GM13977 (cell line): Measurements from ENCODE around the gene RPS6KL1.

Experiments
- DNase-seq: peaks from one replicate; pipeline ENCODE4 v3.0.0; 2012; ENCODE audit warnings: low spot score
- CTCF ChIP-seq: IDR thresholded peaks from 2 replicates; pipeline ENCODE4 v1.5.1; 2012; ENCODE audit warnings: mild to moderate bottlenecking, control low read depth; ENCODE audit not compliant: insufficient read depth; ENCODE audit errors: extremely low read depth, missing control alignments
- in situ Hi-C: fragments of 300-500 bp; cut with MboI; formaldehyde crosslinking; loops from one replicate; pipeline ENCODE4 v1.12.0; 2022; ENCODE audit warnings: low sequenced_read_pairs, low pct_unique_long_range_greater_than_20kb, mixed read lengths, inconsistent platforms; ENCODE audit not compliant: unreplicated experiment

The RPS6KL1 gene

GRCh38 chr14:74886001-74886400 lies 37.1 kb downstream of the RPS6KL1 start:
- in situ Hi-C loops: no loop called here
- no peak for TF ChIP-seq CTCF
- DNase-seq: no peak

- TF ChIP-seq CTCF: no peak
- in situ Hi-C loops: no loop called here
- peak; percentile 45 for DNase-seq
Measured at GRCh38 chr14:74882103-74882920, 40.7 kb downstream of the RPS6KL1 start.

GRCh38 chr14:74881431-74882102 lies 41.5 kb downstream of the RPS6KL1 start, which contains the start of gene DLST:
Gene DLST (plus strand): TSS chr14:74881916. CDS start chr14:74881954, 38 bp downstream.
- in situ Hi-C loops: no loop called here
- DNase-seq: peak; percentile 97
- no peak for TF ChIP-seq CTCF

- DNase-seq: no peak
- no peak for TF ChIP-seq CTCF
- in situ Hi-C loops: no loop called here
Measured at GRCh38 chr14:74879427-74880182, 43.5 kb downstream of the RPS6KL1 start.

- in situ Hi-C loops: no loop called here
Measured at GRCh38 chr14:74875941-74876913, 46.8 kb downstream of the RPS6KL1 start, which contains the start of gene PROX2. Gene PROX2 (minus strand): TSS chr14:74876145. CDS start chr14:74863834, 12,311 bp downstream.

More at GRCh38 chr14:74875941-74876913, 46.8 kb downstream of the RPS6KL1 start, which contains the start of gene PROX2:
- no peak for TF ChIP-seq CTCF
- no peak for DNase-seq
